Measurements from ENCODE around the gene POLR1C.
"Not testable (repeated sequence)": the region's sequence is repeated elsewhere in the genome, so short reads cannot be mapped to it uniquely, and the experiment has no call there.

POLR1C gene

DNA sequence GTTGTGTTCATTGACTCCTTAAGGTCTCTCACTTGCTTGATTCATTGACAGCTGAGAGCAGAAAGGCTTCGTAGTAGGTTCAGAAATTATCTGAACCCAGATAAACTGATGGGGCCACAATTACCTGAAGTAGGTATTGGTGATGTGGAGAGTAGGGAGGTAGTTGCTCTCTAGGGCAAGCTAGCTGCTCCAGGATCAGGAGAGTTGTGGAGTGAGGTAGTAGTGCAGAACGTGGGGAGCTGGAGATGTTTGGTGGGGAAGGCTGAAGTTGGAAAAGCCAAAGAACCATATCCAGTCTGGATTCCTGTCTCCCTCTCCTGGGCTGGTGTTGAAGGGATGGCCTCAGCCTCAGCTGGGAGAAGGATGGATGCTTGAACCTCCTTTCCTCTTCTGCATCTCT, 23.7 kb upstream of the POLR1C start:
- no peak for DNase-seq

DNA sequence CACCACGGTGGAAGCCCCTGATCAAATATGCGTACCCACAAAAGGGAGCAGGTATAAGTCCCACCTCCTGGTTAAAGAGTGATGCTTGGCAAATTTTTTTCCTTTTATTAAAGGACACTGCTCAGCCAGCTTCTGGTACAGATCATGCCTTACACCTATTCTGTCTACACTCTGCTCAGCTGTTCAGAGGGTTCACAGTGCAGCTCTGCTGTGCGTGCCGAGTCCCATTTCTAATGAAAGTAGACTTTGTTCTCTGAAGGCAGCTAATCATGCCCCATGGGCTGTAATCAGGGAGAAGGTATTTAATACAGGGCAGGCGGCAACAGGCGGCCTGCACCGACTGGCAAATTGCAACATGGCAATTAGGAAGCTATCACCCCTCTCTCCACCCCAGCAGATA, 23.1 kb upstream of the POLR1C start:
- no peak for DNase-seq

DNA sequence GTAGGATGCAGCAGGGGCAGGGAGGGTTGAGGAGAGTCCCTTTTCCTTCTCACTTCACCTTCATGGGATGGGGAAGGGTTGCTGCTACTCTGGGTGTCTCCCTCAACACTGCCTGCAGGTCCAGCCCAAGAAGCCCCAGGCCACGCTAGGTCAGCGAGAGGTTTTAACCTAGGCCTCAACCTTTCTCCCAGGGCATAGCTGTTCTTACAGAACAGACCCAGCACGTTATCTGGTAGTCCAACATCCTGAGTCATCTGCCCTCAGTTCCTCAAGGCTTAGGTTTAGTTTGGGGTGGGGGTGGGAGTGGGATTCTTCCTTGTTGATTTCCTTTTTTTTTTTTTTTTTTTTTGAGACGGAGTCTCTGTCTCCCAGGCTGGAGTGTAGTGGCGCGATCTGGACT, 22.6 kb upstream of the POLR1C start:
- no peak for DNase-seq

DNA sequence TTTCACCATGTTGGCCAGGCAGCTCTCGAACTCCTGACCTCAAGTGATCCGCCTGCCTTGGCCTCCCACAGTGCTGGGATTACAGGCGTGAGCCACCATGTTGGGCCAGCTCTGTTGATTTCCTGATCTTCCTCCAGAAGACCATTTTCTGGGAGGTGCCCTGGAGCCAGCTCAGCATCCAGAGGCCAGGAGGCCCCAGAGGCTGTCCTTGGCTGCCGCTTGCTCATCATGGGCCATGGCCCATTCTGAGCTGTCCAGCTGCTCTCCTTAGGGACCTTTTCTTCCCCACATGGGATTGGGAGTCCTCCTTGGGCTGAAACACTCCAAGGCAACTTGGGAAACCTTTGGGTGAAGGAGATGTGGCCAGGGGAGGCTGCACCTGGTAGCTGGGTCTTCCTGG, 22.1 kb upstream of the POLR1C start:
- no peak for DNase-seq

DNA sequence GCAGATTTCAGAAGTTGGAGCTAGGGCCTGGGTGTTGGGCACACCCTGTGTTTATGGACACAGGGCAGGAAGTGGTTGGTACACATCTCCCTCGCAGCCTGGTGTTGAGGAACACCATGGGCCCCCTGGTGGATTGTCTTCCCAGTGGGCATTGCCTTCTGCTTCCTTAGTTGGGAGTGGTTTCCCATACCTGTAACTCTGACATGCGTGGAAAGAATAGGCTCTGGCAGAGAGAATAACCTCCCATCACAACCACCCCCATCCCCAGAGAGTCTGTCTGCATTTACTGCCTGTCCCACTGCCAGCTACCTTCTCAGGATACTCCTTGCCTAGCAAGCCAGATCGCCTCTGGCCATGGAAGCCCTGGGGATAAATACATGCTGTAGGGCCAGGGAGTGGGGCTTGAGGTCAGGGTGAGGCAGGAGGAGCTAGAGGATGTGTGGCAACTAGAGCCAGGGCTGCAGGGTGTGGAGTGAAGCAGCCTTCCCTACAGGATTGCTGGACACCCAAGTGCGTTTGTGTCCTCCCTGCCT, 21.4 kb upstream of the POLR1C start:
- DNase-seq: no peak

DNA sequence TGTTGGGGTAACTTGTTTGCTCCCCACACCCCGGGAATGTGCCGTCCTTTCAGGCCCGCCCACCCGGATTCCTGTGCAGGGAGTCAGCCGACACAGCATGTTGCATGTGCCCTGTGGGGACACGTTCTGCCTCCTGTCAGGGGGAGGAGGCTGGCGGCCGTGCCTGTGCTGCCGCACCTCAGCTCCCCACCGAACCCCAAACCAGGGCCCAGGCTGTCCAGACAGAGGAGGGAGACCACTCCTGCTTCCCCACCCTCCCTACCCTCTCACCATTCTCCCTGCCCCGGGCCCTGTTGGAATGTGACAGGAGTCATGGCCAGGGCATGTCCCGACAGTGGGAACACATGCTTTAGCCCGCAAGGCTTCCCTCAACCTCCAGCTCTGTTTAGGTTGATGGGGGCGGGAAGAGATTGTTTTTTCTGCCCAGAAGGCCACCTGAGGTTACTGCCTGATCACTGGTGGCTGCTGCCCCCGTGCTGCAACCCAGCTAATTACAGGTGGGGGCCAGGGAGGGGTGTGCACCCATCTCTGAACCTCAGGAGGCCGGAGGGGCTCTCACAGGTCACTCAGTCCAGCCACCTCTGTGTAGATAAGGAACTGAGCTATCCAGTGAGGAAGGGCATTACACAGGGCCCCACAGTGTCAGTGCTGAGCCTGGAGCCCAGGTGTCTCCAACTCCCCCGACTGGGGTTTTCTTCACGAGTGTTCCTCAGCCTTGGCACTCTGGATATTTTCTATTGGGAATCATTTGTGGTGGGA, 20.3 kb upstream of the POLR1C start:
- no peak for DNase-seq

DNA sequence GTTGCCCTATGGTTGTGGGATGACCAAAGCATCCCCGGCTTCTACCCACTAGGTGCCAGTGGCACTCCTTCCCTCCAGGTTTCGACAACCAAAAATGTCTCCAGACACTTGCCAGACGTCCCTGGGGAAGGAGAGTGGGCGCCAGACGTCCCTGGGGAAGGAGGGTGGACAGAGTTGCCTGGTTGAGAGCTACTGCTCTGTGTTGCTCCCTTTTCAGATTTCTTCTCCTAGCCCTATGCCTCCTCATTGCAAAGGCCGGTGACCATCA, 19.8 kb upstream of the POLR1C start:
- no peak for DNase-seq

DNA sequence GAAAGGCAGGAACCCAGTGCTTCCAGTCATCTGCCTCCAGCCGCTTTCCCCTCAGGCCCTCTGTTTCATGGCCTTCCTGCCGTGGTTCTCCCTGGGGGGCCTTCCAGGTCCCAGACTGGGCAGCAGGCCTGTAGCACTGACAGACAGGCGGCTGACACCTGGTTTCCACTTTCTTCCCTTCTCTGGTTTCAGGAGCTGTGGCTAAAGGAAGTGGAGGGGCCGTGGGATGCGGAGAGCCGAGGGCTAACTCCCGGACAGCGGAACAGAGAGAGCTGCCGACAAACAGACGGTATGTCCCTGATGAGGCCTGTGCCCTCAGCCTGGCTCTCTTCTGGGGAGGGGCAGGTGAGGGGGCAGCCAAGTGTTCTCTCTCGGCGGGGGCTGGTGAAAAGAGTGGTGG, 19.2 kb upstream of the POLR1C start:
- DNase-seq: no peak

DNA sequence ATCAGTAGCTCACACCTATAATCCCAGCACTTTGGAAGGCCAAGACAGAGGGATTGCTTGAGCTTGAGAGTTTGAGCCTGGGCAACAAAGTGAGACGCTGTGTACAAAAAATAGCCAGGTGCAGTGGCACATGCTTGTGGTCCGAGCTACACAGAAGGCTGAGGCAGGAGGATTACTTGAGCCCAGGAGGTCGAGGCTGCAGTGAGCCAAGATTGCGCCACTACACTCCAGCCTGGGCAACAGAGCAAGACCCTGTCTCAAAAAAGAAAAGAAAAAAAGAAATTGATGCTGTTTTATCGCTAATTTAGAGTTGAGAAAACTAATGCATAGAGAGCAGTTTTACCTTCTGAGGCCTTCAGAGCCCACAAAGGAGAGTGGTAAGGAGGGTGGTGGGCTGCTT, 18.6 kb upstream of the POLR1C start:
- not testable (repeated sequence) for DNase-seq

DNA sequence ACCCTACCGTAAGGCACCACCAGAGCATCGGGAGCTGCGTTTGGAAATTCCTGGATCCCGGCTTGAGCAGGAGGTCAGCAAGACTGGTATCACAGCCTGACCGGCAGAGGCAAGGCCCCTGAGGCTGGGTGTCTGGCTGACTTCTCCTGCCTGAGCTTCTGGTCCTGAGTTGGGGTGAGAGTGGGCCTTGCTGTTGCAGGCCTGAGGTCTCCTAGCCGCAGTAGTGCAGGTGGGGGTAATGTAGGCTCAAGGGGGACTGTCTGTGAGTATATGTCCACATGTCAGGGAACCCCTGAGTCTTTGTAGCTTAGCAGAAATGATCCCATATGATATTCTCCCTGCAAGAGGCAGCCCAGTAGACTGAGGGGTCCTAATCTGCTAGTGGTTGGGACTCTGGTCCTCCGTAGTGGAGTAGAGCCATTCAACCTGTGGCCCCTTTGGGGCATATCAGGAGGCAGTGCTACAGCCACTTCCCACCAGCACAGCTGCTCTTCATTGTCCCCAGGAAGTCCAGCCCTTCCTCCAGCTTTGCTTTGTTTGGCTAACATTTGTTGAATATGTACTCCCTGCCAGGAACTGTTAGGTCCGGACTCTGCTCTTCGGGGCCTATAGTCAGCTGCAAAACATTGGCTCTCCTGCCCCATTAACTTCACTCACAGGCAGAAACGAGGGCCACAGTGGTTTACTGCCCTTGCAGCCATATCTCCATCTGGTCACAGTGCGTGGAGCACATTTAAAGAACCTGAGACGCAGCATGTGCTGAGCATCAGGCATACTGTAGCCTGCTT, 17.7 kb upstream of the POLR1C start:
- DNase-seq: no peak

DNA sequence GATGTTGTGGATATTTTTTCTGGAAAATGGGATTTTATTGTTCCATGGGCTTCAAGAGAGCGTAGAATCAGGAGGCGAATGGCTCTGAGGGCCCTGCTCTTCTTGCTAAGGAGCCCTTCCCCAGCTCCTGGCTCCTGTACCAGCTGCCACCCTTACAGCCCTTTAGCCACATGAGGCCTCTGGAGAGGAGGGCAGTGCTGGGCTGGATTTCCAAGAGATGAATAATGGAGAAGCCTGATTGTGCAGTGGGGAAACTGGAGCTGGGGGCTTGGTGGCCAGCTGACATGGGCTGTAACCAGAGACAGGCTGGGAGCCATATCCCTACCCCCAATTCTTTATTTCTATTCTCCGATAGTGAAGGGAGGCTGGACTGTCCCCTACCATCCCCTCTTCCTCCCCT, 16.0 kb upstream of the POLR1C start:
- DNase-seq: no peak

DNA sequence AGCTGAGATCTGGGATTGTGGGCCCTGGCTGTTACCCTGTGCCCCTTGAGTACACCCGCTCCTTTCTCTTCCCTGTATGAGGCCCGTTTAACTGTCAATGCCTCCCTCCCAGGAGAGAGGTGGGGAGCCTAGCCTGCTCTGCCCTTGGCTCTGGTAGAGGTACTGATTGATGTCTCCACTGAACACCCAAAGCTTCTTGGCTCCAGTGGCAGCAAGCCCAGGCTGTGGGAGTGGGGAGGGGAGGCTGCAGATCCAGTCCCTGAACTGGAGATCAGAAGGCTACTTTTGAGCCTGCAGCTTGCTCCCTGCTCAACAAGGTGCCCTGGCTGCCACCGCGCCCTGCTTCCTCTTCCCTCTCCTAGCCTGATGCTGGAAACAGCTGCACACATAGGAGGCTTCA, 14.2 kb upstream of the POLR1C start:
- no peak for DNase-seq

DNA sequence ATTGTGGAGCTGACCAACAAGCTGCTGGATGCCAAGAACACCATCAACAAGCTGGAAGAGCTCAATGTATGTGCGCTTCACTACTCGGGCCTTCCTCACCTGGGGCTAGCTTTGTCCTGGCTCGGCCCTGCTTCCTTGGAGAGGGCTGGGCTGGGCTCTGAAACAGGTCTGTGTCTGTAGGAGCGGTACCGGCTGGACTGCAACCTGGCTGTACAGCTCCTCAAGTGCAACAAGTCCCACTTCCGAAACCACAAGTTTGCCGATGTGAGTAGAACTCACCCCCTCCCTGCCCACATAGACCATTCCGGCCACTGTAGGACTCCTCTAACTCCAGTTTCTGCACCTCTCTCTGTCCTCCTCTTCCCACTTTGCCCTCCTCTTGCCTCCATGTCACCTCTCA, 13.4 kb upstream of the POLR1C start:
- DNase-seq: no peak

DNA sequence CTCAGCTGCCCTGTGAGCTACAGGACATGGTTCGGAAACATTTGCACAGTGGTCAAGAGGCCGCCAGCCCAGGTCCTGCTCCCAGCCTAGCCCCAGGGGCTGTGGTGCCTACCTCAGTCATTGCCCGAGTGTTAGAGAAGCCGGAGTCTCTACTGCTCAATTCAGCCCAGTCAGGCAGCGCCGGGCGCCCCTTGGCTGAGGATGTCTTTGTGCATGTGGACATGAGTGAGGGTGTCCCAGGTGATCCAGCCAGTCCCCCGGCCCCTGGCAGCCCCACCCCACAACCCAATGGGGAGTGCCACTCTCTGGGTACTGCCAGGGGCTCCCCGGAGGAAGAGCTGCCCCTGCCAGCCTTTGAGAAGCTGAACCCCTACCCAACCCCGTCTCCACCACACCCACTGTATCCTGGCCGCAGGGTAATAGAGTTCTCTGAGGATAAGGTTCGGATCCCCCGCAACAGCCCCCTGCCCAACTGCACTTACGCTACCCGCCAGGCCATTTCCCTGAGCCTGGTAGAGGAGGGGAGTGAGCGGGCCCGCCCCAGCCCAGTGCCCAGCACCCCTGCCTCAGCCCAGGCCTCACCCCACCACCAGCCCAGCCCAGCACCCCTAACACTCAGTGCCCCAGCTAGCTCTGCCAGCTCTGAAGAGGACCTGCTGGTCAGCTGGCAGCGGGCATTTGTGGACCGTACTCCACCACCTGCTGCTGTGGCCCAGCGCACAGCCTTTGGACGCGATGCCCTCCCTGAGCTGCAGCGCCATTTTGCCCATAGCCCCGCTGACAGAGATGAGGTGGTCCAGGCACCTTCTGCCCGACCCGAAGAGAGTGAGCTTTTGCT, 11.9 kb upstream of the POLR1C start:
- no peak for DNase-seq

DNA sequence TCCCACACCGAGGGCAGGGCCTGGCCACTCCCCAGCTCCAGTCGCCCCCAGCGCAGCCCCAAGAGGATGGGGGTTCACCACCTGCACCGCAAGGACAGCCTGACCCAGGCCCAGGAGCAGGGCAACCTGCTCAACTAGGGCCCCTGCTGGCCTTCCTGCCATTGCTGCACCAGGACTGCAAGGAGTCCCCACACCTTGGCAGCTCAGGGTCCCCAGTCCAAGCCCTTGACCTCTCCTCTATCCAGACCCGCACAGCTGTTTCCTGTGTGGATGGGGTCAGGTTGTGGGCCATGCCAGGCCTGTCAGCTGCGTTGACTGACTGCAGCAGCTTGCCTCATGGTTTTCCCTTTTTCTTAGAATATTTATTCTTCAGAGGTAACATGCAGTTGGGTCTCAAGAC, 11.2 kb upstream of the POLR1C start:
- no peak for DNase-seq

DNA sequence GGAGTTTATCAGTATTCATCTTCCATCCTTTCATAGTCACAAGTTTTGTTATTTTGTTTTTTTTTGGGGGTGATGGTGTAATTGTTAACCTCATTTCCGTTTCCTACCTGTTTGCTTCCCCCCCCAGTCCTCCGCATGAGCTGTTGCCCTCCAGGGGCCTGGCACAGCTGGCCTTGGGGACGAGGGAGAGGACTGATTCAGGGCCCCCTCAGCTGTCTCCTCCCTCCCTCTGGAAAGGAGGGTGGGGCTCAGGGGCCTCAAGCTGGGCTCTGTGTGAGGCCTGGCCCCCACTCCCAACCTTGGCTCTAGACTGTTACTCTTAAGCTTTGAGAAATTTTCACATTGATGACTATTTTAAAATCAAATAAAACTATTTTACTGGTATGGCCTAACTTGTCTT, 10.7 kb upstream of the POLR1C start:
- no peak for DNase-seq

DNA sequence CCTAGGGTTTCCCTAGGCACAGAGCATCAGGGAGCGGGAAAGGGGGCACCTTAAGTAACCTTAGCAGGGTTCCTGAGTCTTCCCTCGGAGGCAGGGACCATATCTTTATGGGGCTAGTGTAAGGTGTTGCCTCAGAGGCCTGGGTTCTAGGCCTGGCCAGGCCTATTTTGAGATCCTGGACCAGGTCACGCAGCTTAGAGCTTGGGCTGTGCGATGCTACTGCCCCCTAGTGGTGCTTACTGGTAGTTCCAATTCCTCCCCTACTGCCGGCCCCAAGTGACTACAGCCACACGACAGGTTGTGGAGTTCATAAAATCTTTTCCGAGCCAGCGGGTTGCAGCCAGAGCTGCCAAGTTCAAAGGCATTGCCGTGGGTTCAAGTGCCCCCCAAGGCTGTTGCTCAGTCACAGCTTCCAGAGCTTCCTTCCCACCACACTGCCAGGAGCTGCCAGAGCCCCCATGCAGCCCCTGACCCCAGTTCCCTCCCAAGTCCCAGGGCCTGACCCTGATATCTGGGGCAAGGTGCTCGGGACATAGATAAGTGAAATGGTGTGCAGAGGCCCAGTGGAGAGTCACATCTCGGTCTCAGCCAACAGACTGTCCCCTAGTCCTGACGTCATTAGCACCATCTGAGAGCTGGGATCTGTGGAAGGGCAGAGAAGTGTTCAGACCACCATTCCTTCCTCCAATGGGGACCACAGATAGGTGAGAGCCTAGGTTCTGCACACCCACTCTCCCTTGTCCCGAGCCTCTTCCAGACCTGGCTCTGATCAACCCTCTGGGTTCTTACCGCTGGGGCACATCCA, 10.0 kb upstream of the POLR1C start:
- DNase-seq: peak; percentile 82

DNA sequence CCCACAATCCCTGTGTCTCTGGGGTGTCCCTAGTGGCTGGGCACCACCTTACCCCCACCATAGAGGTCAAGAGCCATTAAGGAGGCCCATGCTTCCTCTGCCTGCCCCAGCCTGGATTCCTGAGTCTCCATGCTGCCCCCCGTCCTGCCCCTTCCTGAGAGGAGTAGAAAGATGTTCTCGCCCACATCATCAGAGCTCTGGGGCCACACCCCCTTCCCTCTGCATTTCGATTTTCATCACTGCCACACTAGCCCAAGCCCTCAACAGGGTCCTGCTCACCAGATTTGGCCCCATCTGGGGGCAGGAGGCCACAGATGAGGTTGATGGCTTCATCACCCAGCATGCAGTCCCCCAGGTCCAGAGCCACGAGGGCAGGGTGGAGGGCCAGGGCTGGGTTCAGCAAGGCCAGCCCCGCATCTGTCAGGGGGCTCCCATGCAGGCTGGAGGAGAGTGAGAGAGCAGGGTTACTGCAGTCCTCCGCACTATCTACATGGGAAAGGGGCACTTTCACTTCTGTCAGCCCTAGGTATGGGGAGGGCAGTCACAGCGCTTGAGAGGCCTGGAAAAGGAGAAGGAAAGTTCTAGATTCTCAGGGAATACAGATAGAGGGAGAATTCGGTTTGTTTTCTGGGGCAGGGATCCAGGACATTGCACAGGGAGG, 8.3 kb upstream of the POLR1C start:
- DNase-seq: no peak

DNA sequence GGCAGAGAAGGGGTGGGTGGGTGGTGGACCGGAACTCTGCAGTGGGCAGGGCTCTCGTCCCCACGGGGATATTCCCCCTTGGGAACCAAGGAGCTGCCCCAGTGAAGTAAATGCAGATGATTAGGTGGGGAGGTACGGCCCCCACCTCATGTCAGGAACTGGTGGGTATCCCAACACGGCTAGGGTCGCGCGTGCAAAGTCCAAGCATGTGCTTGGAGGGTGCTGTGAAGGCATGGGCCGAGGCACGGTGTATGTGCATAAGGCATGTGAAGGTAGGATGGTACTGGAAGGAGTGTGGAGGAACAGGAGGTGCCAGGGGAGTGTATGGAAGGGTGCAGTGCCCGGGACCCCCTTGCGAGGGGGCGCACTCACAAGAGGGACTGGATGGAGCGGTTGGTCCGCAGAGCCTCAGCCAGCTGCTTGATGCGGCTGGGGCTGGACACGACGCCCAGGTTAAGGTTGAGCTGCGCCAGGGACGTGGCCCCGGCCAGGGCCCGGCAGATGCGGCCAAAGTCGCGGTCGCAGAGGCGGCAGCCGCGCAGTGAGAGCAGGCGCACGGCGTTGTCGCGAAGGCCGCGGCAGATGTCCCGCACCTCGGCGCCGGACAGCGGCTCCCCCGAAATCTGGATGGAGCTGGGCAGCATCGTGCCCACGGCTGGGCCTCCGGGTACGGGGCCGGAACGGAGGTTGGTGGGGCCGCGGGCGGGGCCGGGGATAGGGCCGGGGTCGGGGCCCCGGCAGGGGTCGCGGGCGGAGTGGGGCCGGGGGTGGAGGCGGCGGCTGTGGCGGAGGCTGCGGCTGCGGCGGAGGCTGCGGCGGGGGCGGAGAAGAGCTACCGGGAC, 7.5 kb upstream of the POLR1C start:
- DNase-seq: peak; percentile 31

DNA sequence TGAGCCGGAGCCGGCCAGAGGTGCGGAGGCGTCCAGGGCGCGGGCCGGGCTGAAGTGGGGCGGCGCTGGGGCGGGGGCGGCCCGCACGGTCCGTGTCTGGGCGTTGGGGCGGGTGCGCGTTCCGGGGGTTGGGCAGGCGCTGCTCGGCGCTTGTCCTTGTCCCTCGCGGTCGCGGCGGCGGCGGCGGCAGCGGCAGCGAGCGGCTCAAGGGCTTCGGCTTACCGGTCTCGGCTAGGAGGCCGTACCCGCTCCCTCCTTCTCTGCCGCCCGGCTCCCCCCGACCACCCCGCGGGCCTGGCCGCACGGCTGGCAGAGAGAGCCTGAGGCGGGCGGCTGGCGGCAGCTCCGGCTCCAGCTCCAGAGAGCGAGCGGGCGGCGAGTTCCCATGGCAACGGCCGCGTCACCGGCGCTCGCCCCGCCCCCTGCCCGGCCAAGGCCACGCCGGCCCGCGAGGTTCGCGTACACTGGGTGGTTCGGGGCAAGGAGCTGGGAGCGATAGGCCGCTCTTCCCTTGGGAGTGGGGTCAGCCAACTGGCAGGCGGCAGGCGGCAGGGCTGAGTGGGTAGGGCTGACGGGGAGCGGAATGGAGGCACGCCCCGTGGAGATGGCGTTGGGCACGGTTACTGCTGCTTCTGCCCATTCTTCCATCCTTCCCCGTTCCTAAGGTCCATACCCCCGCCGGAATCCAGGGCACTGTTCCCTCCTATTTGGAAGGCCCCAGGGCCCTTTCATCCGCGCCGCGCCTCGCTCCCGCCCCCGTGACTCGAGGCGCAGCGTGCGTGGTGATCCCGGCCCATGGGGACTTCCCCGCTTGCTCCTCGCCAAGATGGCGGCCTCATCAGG, 6.7 kb upstream of the POLR1C start, which contains the start of gene LRRC73:
LRRC73 (minus strand) TSS at position 363 of the 843 bp plus-strand sequence. CDS start 561 bp downstream, outside the sequence.
- peak; percentile 85 for DNase-seq

All from RPMI8226 (cell line).